NOMO-1 treated with DMSO at 0.1 percent for 48 hours (cell line): ENCODE measurements around the gene MYCBPAP.

Experiments
- DNase-seq: peaks from one replicate; lab custom pipeline; 2025; ENCODE audit not compliant: unreplicated experiment; lab: John Stamatoyannopoulos, UW

MYCBPAP gene

DNA sequence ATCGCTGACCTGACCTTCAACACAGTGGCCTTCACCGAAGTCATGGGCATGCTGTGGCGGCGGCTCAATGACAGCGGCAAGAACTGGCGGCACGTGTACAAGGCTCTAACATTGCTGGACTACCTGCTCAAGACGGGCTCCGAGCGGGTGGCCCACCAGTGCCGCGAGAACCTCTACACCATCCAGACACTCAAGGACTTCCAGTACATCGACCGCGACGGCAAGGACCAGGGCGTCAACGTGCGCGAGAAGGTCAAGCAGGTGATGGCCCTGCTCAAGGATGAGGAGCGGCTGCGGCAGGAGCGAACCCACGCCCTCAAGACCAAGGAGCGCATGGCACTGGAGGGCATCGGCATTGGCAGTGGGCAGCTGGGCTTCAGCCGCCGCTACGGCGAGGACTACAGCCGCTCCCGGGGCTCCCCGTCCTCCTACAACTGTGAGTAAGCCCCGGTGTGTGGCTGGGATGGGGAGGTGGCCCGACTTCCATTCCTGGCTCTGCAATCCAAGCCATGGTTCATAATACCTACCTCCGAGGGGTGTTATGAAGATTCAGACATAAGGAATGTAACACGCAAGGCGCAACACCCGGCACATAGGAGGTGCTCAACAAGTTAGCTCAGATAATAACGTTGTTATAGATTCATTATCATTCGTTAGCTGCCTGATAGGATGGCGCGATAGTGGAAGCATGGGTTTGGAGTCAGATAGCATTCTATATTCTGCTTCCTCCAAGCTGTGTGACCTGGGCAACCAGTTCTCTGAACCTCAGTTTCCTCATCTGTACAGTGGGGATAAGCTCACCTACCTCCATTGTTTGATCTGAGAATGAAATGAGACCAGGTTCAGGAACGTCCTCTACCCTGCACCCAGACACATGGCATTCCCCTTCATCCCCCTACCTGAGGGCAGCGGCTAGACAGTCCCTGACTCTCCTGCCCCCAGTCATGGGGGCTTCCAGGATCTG is 28.7 kb downstream of the MYCBPAP start:
- peak; percentile 43 for DNase-seq

GRCh38 chr17:50537721-50538548 is 29.7 kb downstream of the MYCBPAP start:
- no peak for DNase-seq

- no peak for DNase-seq
Measured at GRCh38 chr17:50538549-50539410, 30.5 kb downstream of the MYCBPAP start.

GRCh38 chr17:50539762-50540559 is 31.7 kb downstream of the MYCBPAP start:
- no peak for DNase-seq

- DNase-seq: no peak
Measured at GRCh38 chr17:50540560-50541401, 32.5 kb downstream of the MYCBPAP start.

DNA sequence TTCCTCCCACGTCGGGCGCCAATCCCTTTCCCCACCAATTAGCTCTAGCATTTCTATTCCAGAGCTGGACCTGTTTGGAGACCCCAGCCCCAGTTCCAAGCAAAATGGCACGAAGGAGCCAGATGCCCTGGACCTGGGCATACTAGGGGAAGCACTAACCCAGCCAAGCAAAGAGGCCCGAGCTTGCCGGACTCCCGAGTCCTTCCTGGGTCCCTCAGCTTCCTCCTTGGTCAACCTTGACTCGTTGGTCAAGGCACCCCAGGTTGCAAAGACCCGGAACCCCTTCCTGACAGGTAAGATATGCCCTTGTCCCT is 33.1 kb downstream of the MYCBPAP start:
- DNase-seq: no peak

GRCh38 chr17:50541716-50542688 is 33.8 kb downstream of the MYCBPAP start:
- DNase-seq: peak; percentile 78

DNA sequence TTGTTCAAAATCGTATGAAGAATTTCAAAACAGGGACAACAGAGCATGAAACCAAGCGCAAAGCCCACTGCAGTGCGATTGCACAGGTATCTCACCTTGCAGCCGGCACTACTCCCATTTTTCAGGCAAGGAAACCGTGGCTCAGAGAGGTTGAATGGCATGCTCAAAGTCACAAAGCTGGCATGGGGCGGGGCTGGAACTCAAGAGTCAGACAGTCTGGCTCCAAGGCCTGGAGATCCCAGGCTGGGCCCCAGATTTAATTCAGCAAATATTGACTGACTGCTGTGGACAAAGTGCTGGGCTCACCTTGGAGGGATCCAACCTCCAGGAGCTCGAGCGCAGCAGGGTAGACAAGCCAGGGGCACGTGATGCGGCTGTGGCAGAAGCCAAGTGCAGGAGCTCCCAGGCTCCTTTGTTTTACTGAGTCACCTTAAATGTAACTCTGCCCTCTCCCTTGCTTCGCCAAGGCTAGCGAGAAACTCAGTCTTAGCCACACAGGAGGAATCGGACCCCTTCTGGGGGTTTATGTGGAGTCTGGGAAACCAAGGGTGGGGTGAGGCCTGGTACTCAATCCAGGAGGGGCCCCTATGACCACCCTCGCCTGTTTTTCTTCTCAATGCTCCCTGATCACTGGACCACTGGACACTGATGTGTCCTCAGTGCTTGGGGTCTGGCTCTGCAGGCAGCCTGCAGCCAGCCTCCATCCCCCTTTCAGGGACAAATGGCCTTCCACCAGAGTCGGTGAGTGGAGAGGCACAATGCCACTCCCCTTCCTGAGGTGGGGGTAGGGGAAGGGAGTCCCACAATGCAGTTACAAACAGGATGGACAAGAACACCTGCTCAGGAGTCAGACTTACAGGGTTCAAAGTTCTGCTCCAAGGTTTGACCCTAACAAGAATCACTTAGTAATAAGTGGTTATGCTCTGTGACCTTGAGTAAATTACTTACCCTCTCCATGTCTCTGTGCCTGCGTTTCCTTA is 34.8 kb downstream of the MYCBPAP start:
- no peak for DNase-seq

DNA sequence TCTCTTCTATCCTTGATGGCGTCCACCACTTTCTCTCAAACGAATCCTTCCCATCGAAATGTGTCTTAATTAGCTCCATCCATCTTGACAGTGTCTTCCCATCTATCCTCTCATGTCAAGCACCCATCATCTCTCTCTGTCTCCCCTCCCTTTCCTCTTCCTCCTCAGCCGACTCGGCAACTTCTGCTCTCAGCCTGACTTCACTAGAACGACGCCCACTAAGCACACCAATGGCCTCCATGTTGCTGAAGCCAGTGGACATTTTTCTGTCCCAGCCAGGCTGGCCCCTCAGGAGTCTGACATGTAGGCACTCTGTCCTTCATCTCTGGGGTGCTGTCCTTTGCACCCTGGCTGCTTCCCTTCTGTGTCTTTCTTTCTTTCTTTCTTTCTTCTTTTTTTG is 36.3 kb downstream of the MYCBPAP start:
- DNase-seq: no peak

GRCh38 chr17:50545311-50545710 is 37.1 kb downstream of the MYCBPAP start:
- DNase-seq: no peak

DNA sequence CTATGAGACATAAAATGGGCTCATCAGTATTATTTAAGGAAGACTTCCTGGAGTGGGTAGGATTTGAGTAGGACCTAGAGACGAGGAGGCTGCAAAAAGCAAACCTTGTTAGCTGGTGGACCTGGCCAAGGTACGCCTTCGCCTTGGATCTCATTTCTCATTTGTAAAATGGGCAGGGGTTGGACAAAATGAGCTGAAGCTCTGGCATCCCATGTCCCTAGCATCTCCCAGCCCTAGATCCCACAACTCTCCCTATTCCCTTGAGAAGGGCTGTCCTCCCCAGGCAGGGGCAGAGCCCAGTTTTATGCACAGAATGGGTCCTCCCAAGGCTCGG is 38.4 kb downstream of the MYCBPAP start:
- no peak for DNase-seq

DNA sequence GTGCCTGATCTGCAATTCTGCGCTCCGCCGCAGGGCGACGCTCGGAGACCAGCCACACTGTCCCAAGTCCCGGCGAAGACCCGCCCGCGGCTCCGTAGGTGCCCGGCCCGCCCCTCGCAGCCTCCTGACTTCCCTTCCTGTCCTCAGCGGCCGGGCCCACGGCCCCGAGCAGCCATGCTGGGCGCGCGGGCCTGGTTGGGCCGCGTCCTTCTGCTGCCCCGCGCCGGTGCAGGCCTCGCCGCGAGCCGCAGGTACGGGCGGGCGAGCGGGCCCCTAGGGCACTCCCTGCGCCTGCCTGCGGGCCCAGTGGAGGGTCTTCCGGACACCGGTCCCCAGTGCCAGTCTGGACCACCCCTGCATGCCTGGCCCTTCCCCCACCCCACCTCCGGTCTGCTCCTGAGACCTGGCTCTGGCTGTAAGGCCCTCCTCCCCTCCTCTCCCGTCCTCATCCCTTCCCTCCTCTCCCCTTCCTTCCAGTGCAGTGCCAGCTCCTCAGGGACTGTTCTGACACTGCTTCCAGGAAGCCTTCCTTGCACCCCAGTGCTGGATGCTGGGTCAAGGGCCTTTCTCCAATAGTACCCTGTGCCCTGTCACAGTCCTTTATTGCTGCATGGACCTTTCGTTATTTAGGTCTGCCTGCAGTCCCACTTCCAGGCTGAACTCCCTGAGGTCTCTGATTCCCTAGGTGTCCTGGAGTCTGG is 38.9 kb downstream of the MYCBPAP start, which contains the start of gene SPATA20:
Gene SPATA20 (plus strand): TSS at position 140 of the 701 bp plus-strand sequence. CDS start 35 bp downstream, at position 175.
- peak; percentile 91 for DNase-seq

- no peak for DNase-seq
Measured at GRCh38 chr17:50547736-50548083, 39.5 kb downstream of the MYCBPAP start.

GRCh38 chr17:50548831-50549230 is 40.6 kb downstream of the MYCBPAP start:
- DNase-seq: no peak

- DNase-seq: no peak
Measured at GRCh38 chr17:50549256-50549941, 41.2 kb downstream of the MYCBPAP start.

DNA sequence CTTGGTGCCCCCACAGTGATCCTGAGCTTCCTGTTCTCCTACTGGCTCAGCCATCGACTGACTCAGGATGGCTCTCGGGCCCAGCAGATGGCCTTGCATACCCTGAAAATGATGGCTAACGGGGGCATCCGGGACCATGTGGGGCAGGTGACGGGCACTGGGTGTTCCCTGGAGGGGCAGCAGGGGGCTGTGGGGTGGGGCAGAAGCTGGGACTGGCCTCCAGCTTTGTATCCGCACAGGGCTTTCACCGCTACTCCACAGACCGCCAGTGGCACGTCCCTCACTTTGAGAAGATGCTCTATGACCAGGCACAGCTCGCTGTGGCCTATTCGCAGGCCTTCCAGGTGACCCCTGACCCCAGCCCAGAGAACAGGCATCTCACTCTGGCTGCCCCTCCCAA is 41.7 kb downstream of the MYCBPAP start:
- DNase-seq: no peak
